Measurements from ENCODE around the gene EIPR1. TPM values are rescaled to one million over a fixed set of nuclear protein-coding genes. Genes with fewer than 3 reads are reported as not detected.

Gene EIPR1
- total and polyA plus RNA-seq, 2 of the 13 experiments (the other 11 are each of a cell fraction or from before 2014, with no cell fraction given) = 70.0 to 96.3 TPM

- intact Hi-C loops (cut with micrococcal nuclease; ENCODE audit: unreplicated experiment) (no loop called here), in situ Hi-C loops (cut with HindIII; ENCODE audit: extremely low pct_ligation_motif_present, low pct_unique_long_range_greater_than_20kb) (no loop called here)
- 97% methylated on average over 12 of the region's 20 CpGs for WGBS (ENCODE audit: low lambda C conversion rate)
- H3K36me3 ChIP-seq (replicated peaks in 1 of 2; ENCODE audit: control insufficient read depth in 1 of 2, insufficient read depth in 2 of 2, low read length in 2 of 2) = peaks cover 3 to 5% of the 10 kb centered on the region in 2 experiments; a peak in 3 of 5 replicates
- DNase-seq (ENCODE audit: low spot score) (no peak), ATAC-seq (no peak), FAIRE-seq (no peak)
- no TSS peak for BruUV-seq (replicated peaks)
- H2AFZ ChIP-seq (ENCODE audit: low read length) = no peak overlapping the region
- no peaks in the 10 kb centered on the region for H3K4me1 ChIP-seq (ENCODE audit: insufficient read depth, low read length)
- peaks cover 17% of the 10 kb centered on the region for H4K20me1 ChIP-seq (ENCODE audit: insufficient read depth, low read length)
- H3K9me3 ChIP-seq (ENCODE audit: low read length) = no peaks in the 10 kb centered on the region
- peaks cover 3% of the 10 kb centered on the region for H3K79me2 ChIP-seq (ENCODE audit: insufficient read depth, low read length)
- H3K27ac ChIP-seq (ENCODE audit: extremely low read length, insufficient read depth, low read length) = no peak overlapping the region
- no peak overlapping the region for H3K4me2 ChIP-seq (ENCODE audit: low read depth, low read length)
- no peak overlapping the region for H3K4me3 ChIP-seq (replicated peaks in 1 of 3; ENCODE audit: insufficient read depth in 1 of 3, low read depth in 2 of 3, low read length in 3 of 3)
- CTCF ChIA-PET (ENCODE audit: low intra/inter-chr PET ratio, low total read pairs) = no interaction called here
- POLR2A ChIA-PET = no interaction called here
- no peaks in the 10 kb centered on the region for H3K27me3 ChIP-seq (ENCODE audit: control insufficient read depth in 1 of 2, insufficient read depth in 2 of 2, low read length in 2 of 2)
- H3K9ac ChIP-seq (ENCODE audit: insufficient read depth, low read depth, low read length) = no peak overlapping the region
- peak; percentile 52; the same call in 1 of the 2 replicates for TF ChIP-seq RFX1 (IDR thresholded peaks at IDR 0.05)
- no peak for TF ChIP-seq ZNF607 (CRISPR knock-in tag; IDR thresholded peaks at IDR 0.05; ENCODE audit: borderline replicate concordance)
- TF ChIP-seq ZNF431 (CRISPR knock-in tag; IDR thresholded peaks at IDR 0.05; ENCODE audit: borderline replicate concordance, low read depth) = no peak
Measured at GRCh38 chr2:3288470-3289170, 89.0 kb downstream of the EIPR1 start.

- H2AFZ ChIP-seq (ENCODE audit: low read length) = no peak overlapping the region
- H3K9ac ChIP-seq (ENCODE audit: insufficient read depth, low read depth, low read length) = no peak overlapping the region
- in situ Hi-C loops (cut with HindIII; ENCODE audit: extremely low pct_ligation_motif_present, low pct_unique_long_range_greater_than_20kb) (no loop called here), intact Hi-C loops (cut with micrococcal nuclease; ENCODE audit: unreplicated experiment) (no loop called here)
- DNase-seq (ENCODE audit: low spot score) (no peak), FAIRE-seq (no peak), ATAC-seq (no peak)
- H3K4me3 ChIP-seq (replicated peaks in 1 of 3; ENCODE audit: insufficient read depth in 1 of 3, low read depth in 2 of 3, low read length in 3 of 3) = no peak overlapping the region
- POLR2A ChIA-PET = no interaction called here
- H3K27me3 ChIP-seq (ENCODE audit: control insufficient read depth in 1 of 2, insufficient read depth in 2 of 2, low read length in 2 of 2) = no peaks in the 10 kb centered on the region
- peaks cover 3 to 5% of the 10 kb centered on the region in 2 experiments; a peak in 3 of 5 replicates for H3K36me3 ChIP-seq (replicated peaks in 1 of 2; ENCODE audit: control insufficient read depth in 1 of 2, insufficient read depth in 2 of 2, low read length in 2 of 2)
- peaks cover 13% of the 10 kb centered on the region; the same call in 1 of the 2 replicates for H4K20me1 ChIP-seq (ENCODE audit: insufficient read depth, low read length)
- peaks cover 3% of the 10 kb centered on the region for H3K79me2 ChIP-seq (ENCODE audit: insufficient read depth, low read length)
- WGBS (ENCODE audit: low lambda C conversion rate) = 93% methylated on average over 13 of the region's 13 CpGs
- CTCF ChIA-PET (ENCODE audit: low intra/inter-chr PET ratio, low total read pairs) = no interaction called here
- no TSS peak for BruUV-seq (replicated peaks)
- no peaks in the 10 kb centered on the region for H3K4me1 ChIP-seq (ENCODE audit: insufficient read depth, low read length)
- no peak overlapping the region for H3K4me2 ChIP-seq (ENCODE audit: low read depth, low read length)
- no peaks in the 10 kb centered on the region for H3K9me3 ChIP-seq (ENCODE audit: low read length)
- no peak overlapping the region for H3K27ac ChIP-seq (ENCODE audit: extremely low read length, insufficient read depth, low read length)
- TF ChIP-seq ZNF276 (CRISPR knock-in tag; IDR thresholded peaks at IDR 0.05; ENCODE audit: low read depth) (no peak), KLF9 (CRISPR knock-in tag; IDR thresholded peaks at IDR 0.05; ENCODE audit: low read depth) (no peak), ATRX (CRISPR knock-in tag; IDR thresholded peaks at IDR 0.05; ENCODE audit: borderline replicate concordance) (no peak), FOXA3 (CRISPR knock-in tag; IDR thresholded peaks at IDR 0.05) (no peak), CC2D1A (CRISPR knock-in tag; IDR thresholded peaks at IDR 0.05) (no peak), TP53 (CRISPR knock-in tag; conservative IDR thresholded peaks at IDR 0.05) (no peak), ETV5 (CRISPR knock-in tag; IDR thresholded peaks at IDR 0.05; ENCODE audit: borderline replicate concordance) (no peak), BORCS8-MEF2B (CRISPR knock-in tag; IDR thresholded peaks at IDR 0.05) (no peak), ZFP37 (CRISPR knock-in tag; IDR thresholded peaks at IDR 0.05; ENCODE audit: borderline replicate concordance) (no peak), THRA (CRISPR knock-in tag; IDR thresholded peaks at IDR 0.05; ENCODE audit: borderline replicate concordance) (no peak), NFRKB (IDR thresholded peaks at IDR 0.05) (no peak)
Measured at GRCh38 chr2:3287896-3288295, 89.7 kb downstream of the EIPR1 start.

Data from HepG2 (cell line).